Neural crest cell (in vitro differentiated cells): ENCODE measurements around the gene ANKMY2. TPM values are rescaled to one million over a fixed set of nuclear protein-coding genes. Genes with fewer than 3 reads are reported as not detected.

Experiments
- DNase-seq: peaks from one replicate; pipeline ENCODE4 v3.0.0; 2021; ENCODE audit warnings: low read depth, mixed read lengths, low spot score
- H3K27ac Mint-ChIP-seq: one replicate; pipeline ENCODE4 v1.8.0; 2021; ENCODE audit warnings: mild to moderate bottlenecking, mixed read lengths; ENCODE audit not compliant: unreplicated experiment
- H3K27me3 Mint-ChIP-seq: 2 replicates; pipeline ENCODE4 v1.8.0; 2021; ENCODE audit warnings: low read depth, mild to moderate bottlenecking, mixed read lengths
- H3K36me3 Mint-ChIP-seq: 2 replicates; pipeline ENCODE4 v1.8.0; 2021; ENCODE audit warnings: low read depth, mild to moderate bottlenecking, mixed read lengths
- H3K4me1 Mint-ChIP-seq: 2 replicates; pipeline ENCODE4 v1.8.0; 2021; ENCODE audit warnings: mixed read lengths
- H3K4me3 Mint-ChIP-seq: one replicate; pipeline ENCODE4 v1.8.0; 2021; ENCODE audit warnings: mild to moderate bottlenecking, mixed read lengths
- H3K9me3 Mint-ChIP-seq: 2 replicates; pipeline ENCODE4 v1.8.0; 2021; ENCODE audit warnings: mixed read lengths
- CTCF ChIP-seq: fragments of 200-600 bp; sonication (generic); conservative IDR thresholded peaks from 2 replicates; pipeline ENCODE4 v1.5.0; 2021; ENCODE audit warnings: antibody characterized with exemption, mild to moderate bottlenecking
- total RNA-seq: library from RNA; stranded (reverse); gene quantifications from 2 replicates; pipeline ENCODE4 v1.2.1, GENCODE V29; 2021

The ANKMY2 gene
- total RNA-seq, 1 donor from 2014 or later: 24.7 TPM

- Mint-ChIP-seq H3K4me3 (no peak overlapping the region), H3K4me1 (no peaks in the 10 kb centered on the region)
- TF ChIP-seq CTCF: no peak
These were observed 53.2 kb downstream of the ANKMY2 start for GRCh38 chr7:16592395-16592794.

GRCh38 chr7:16590424-16590823 lies 55.1 kb downstream of the ANKMY2 start:
- H3K4me3 Mint-ChIP-seq: no peak overlapping the region
- DNase-seq: no peak
- H3K9me3 Mint-ChIP-seq: no peaks in the 10 kb centered on the region
- no peak overlapping the region for H3K27ac Mint-ChIP-seq
- peaks cover 4% of the 10 kb centered on the region for H3K36me3 Mint-ChIP-seq
- TF ChIP-seq CTCF: no peak
- H3K27me3 Mint-ChIP-seq: no peaks in the 10 kb centered on the region
- H3K4me1 Mint-ChIP-seq: no peaks in the 10 kb centered on the region

More at GRCh38 chr7:16592395-16592794, 53.2 kb downstream of the ANKMY2 start:
- no peak for DNase-seq
- Mint-ChIP-seq H3K27ac (no peak overlapping the region), H3K27me3 (no peaks in the 10 kb centered on the region), H3K9me3 (no peaks in the 10 kb centered on the region), H3K36me3 (peaks cover 8% of the 10 kb centered on the region)

- Mint-ChIP-seq H3K9me3 (no peaks in the 10 kb centered on the region), H3K4me1 (no peaks in the 10 kb centered on the region), H3K27me3 (no peaks in the 10 kb centered on the region), H3K4me3 (no peak overlapping the region), H3K27ac (no peak overlapping the region), H3K36me3 (peaks cover 2% of the 10 kb centered on the region)
- DNase-seq: no peak
- no peak for TF ChIP-seq CTCF
These were observed 55.7 kb downstream of the ANKMY2 start for GRCh38 chr7:16589881-16590280.

GRCh38 chr7:16587790-16588189 lies 57.8 kb downstream of the ANKMY2 start:
- Mint-ChIP-seq H3K36me3 (peaks cover 2% of the 10 kb centered on the region), H3K4me1 (no peaks in the 10 kb centered on the region), H3K4me3 (no peak overlapping the region), H3K27ac (no peak overlapping the region), H3K27me3 (no peaks in the 10 kb centered on the region), H3K9me3 (no peaks in the 10 kb centered on the region)
- DNase-seq: no peak
- TF ChIP-seq CTCF: no peak

GRCh38 chr7:16587129-16587528 lies 58.4 kb downstream of the ANKMY2 start:
- Mint-ChIP-seq H3K4me3 (no peak overlapping the region), H3K27me3 (no peaks in the 10 kb centered on the region), H3K36me3 (peaks cover 2% of the 10 kb centered on the region), H3K27ac (no peak overlapping the region), H3K9me3 (no peaks in the 10 kb centered on the region), H3K4me1 (no peaks in the 10 kb centered on the region)
- no peak for TF ChIP-seq CTCF
- DNase-seq: no peak
